ENCODE measurements around the gene RIPOR1. TPM values are rescaled to one million over a fixed set of nuclear protein-coding genes. Genes with fewer than 3 reads are reported as not detected.
A peak's percentile ranks its signal among the peaks of the same experiment; 100 is the strongest.

RIPOR1 gene
- total and polyA plus RNA-seq, 2 of the 4 experiments (the other 2 are of a cell fraction) = 9.5 to 41.3 TPM

- peak overlapping the region; percentile 96 for H3K4ac ChIP-seq (ENCODE audit: low read depth, low read length)
- peak overlapping the region; percentile 80 for H4K91ac ChIP-seq (ENCODE audit: insufficient read depth, low read depth, low read length)
- H3K4me1 ChIP-seq (ENCODE audit: control insufficient read depth, insufficient read depth, low read length) = peaks cover 15% of the 10 kb centered on the region
- H3K79me1 ChIP-seq (ENCODE audit: low read depth in 1 of 2, low read length in 2 of 2) = peaks cover 28 to 54% of the 10 kb centered on the region in 2 experiments
- H2AK9ac ChIP-seq (replicated peaks; ENCODE audit: low read depth, low read length, poor library complexity) = peak overlapping the region; percentile 86
- DNase-seq (peak; percentile 76), ATAC-seq (ENCODE audit: low read depth) (peak; percentile 75)
- dilution Hi-C loops (cut with HindIII; ENCODE audit: low sequenced_read_pairs, unreplicated experiment) = no loop called here
- intact Hi-C loops (cut with micrococcal nuclease) = no loop called here
- H2AFZ ChIP-seq (replicated peaks; ENCODE audit: low read length, poor library complexity) = peak overlapping the region; percentile 74
- H4K5ac ChIP-seq (ENCODE audit: low read depth, low read length) = peak overlapping the region; percentile 90
- 0% methylated on average over 14 of the region's 48 CpGs; no CpG with 5 or more reads in 1 of the 2 experiments for whole genome bisulfite sequencing, 2 experiments (ENCODE audit: extremely low coverage in 2 of 2, insufficient read length in 1 of 2)
- H3K4me2 ChIP-seq (ENCODE audit: low read depth, low read length) = peak overlapping the region; percentile 94
- H3K9me3 ChIP-seq (ENCODE audit: control insufficient read depth, insufficient read depth, low read length) = no peaks in the 10 kb centered on the region
- H3K9ac ChIP-seq (ENCODE audit: low read depth, low read length) = peak overlapping the region; percentile 93
- peak overlapping the region; percentile 81 for H2BK120ac ChIP-seq (ENCODE audit: low read depth, low read length)
- POLR2A ChIA-PET (ENCODE audit: unreplicated experiment) = no interaction called here
- H2AK5ac ChIP-seq (ENCODE audit: low read depth, low read length) = peak overlapping the region; percentile 98
- no TSS peak for BruUV-seq (replicated peaks)
- H2BK5ac ChIP-seq (ENCODE audit: low read depth, low read length, poor library complexity, severe bottlenecking) = peak overlapping the region; percentile 74
- peak overlapping the region; percentile 51 for H3K18ac ChIP-seq (ENCODE audit: low read depth, low read length)
- peaks cover 48% of the 10 kb centered on the region for H4K20me1 ChIP-seq (ENCODE audit: insufficient read depth, low read length)
- H3K9me1 ChIP-seq (ENCODE audit: insufficient read depth, low read length) = peaks cover 20% of the 10 kb centered on the region
- H2BK15ac ChIP-seq (ENCODE audit: low read depth, low read length) = peak overlapping the region; percentile 51; the same call in 1 of the 3 replicates
- peak overlapping the region; percentile 74 to 85 for H4K8ac ChIP-seq (ENCODE audit: low read depth in 2 of 2, low read length in 2 of 2)
- CTCF ChIA-PET = interaction anchor here (1.2 to 1.5 kb wide), 2 partner anchors 9 kb away, joined by 4 to 7 read pairs; no protein-coding TSS in a partner anchor
- H3K27me3 ChIP-seq (ENCODE audit: control insufficient read depth, insufficient read depth, low read length) = no peaks in the 10 kb centered on the region
- peak overlapping the region; percentile 88 for H3K27ac ChIP-seq (ENCODE audit: insufficient read depth, low read length)
- H3K4me3 ChIP-seq (ENCODE audit: insufficient read depth, low read depth, low read length) = peak overlapping the region; percentile 85
- peak overlapping the region; percentile 96 for H3K14ac ChIP-seq (replicated peaks; ENCODE audit: low read depth, low read length)
- peak overlapping the region; percentile 98 for H3K23ac ChIP-seq (ENCODE audit: low read depth, low read length)
- H3K36me3 ChIP-seq (ENCODE audit: control insufficient read depth, insufficient read depth, low read length) = no peaks in the 10 kb centered on the region
- in situ Hi-C loops (cut with MboI; ENCODE audit: low sequenced_read_pairs) = loop anchor here (25.0 kb wide), 1 partner anchor 407 kb away; the partner anchor contains the start of genes CTRL, LCAT and PSMB10
- peak overlapping the region; percentile 84 for H3K56ac ChIP-seq (ENCODE audit: extremely low read depth, insufficient read depth, low read length)
- peak overlapping the region; percentile 9; the same call in 1 of the 2 replicates for H2BK20ac ChIP-seq (ENCODE audit: low read depth, low read length)
- TF ChIP-seq CTCF (conservative IDR thresholded peaks at IDR 0.05; ENCODE audit: low read depth, low read length) (no peak), MAZ (IDR thresholded peaks at IDR 0.05; ENCODE audit: borderline replicate concordance, low read depth, low read length) (peak; percentile 93), ELK1 (IDR thresholded peaks at IDR 0.05; ENCODE audit: borderline replicate concordance, low read depth, low read length) (no peak), RAD21 (IDR thresholded peaks at IDR 0.05; ENCODE audit: low read length) (no peak), POLR2A (IDR thresholded peaks at IDR 0.05; ENCODE audit: low read depth, low read length) (peak; percentile 83), RCOR1 (IDR thresholded peaks at IDR 0.05; ENCODE audit: insufficient replicate concordance, low read length) (no peak), USF2 (IDR thresholded peaks at IDR 0.05; ENCODE audit: low read depth, low read length) (peak; percentile 75), SMC3 (IDR thresholded peaks at IDR 0.05; ENCODE audit: low read depth, low read length) (no peak), RFX5 (IDR thresholded peaks at IDR 0.05; ENCODE audit: low read depth, low read length) (no peak), NFE2L2 (IDR thresholded peaks at IDR 0.05; ENCODE audit: low read depth, low read length) (no peak), MXI1 (IDR thresholded peaks at IDR 0.05; ENCODE audit: borderline replicate concordance, low read depth, low read length) (peak; percentile 23; the same call in 1 of the 2 replicates), BHLHE40 (IDR thresholded peaks at IDR 0.05; ENCODE audit: low read depth, low read length) (no peak; the same call in 1 of the 2 replicates), CEBPB (IDR thresholded peaks at IDR 0.05; ENCODE audit: low read depth, low read length) (no peak)
These were observed 1.6 kb downstream of the RIPOR1 start for GRCh38 chr16:67530013-67530939.

All from IMR-90 (cell line).